Neuronal stem cell (in vitro differentiated cells): ENCODE data around the gene ADPRHL1.

Experiments
- DNase-seq: peaks from one replicate; pipeline ENCODE4 v3.0.0-alpha.2; 2013; ENCODE audit warnings: low spot score
- H2AFZ ChIP-seq: one replicate; pipeline ENCODE4 v1.6.1; 2013; ENCODE audit warnings: mild to moderate bottlenecking, low read length, inconsistent platforms
- H2AK5ac ChIP-seq: 2 replicates; pipeline ENCODE4 v1.6.1; 2013; ENCODE audit warnings: low read depth, mild to moderate bottlenecking, inconsistent platforms, low read length, moderate library complexity, mixed read lengths
- H2BK120ac ChIP-seq: 2 replicates; pipeline ENCODE4 v1.6.1; 2013; ENCODE audit warnings: low read depth, mild to moderate bottlenecking, inconsistent platforms, low read length, moderate library complexity, mixed read lengths
- H2BK12ac ChIP-seq: one replicate; pipeline ENCODE4 v1.6.1; 2013; ENCODE audit warnings: low read length, inconsistent platforms
- H2BK15ac ChIP-seq: 2 replicates; pipeline ENCODE4 v1.6.1; 2013; ENCODE audit warnings: mild to moderate bottlenecking, low read length, inconsistent platforms, mixed read lengths
- H2BK5ac ChIP-seq: one replicate; pipeline ENCODE4 v1.6.1; 2013; ENCODE audit warnings: inconsistent platforms, mild to moderate bottlenecking, low read length, moderate library complexity
- H3K14ac ChIP-seq: one replicate; pipeline ENCODE4 v1.6.1; 2013; ENCODE audit warnings: low read length, inconsistent platforms
- H3K18ac ChIP-seq: 2 replicates; pipeline ENCODE4 v1.6.1; 2013; ENCODE audit warnings: low read length, inconsistent platforms
- H3K23ac ChIP-seq: 2 replicates; pipeline ENCODE4 v1.6.1; 2013; ENCODE audit warnings: low read depth, mild to moderate bottlenecking, mixed read lengths, low read length, inconsistent platforms; ENCODE audit not compliant: poor library complexity
- H3K27ac ChIP-seq: replicated peaks from 3 replicates; pipeline ENCODE4 v1.5.1; 2013; ENCODE audit warnings: low read length, inconsistent platforms
- H3K27me3 ChIP-seq, 3 experiments: 2 replicates each; pipeline ENCODE4 v1.6.1; 2013; ENCODE audit warnings: low read length in 3 of 3, mild to moderate bottlenecking in 2 of 3, inconsistent platforms in 1 of 3, low read depth in 1 of 3, mixed read lengths in 1 of 3, moderate library complexity in 1 of 3; ENCODE audit not compliant: control insufficient read depth in 3 of 3, insufficient read depth in 3 of 3
- H3K36me3 ChIP-seq, 2 donors: replicated peaks in 1 of 2; 2 replicates each; pipeline ENCODE4 v1.6.1; 2013; ENCODE audit warnings: low read length in 2 of 2; ENCODE audit not compliant: control insufficient read depth in 2 of 2, insufficient read depth in 2 of 2
- H3K4ac ChIP-seq: 2 replicates; pipeline ENCODE4 v1.6.1; 2013; ENCODE audit warnings: inconsistent platforms, mild to moderate bottlenecking, low read length, moderate library complexity
- H3K4me1 ChIP-seq, 2 donors: 1 replicate in 1 of 2; 2 replicates in 1 of 2; pipeline ENCODE4 v1.6.1; 2013; ENCODE audit warnings: low read length in 2 of 2, low read depth in 1 of 2; ENCODE audit not compliant: control insufficient read depth in 2 of 2, insufficient read depth in 1 of 2
- H3K4me2 ChIP-seq: one replicate; pipeline ENCODE4 v1.6.1; 2013; ENCODE audit warnings: mild to moderate bottlenecking, low read length, inconsistent platforms; ENCODE audit not compliant: insufficient read depth, poor library complexity, severe bottlenecking
- H3K4me3 ChIP-seq, 2 donors: 2 replicates each; pipeline ENCODE4 v1.5.1; 2013; ENCODE audit warnings: low read length in 2 of 2, mild to moderate bottlenecking in 2 of 2, inconsistent platforms in 1 of 2, moderate library complexity in 1 of 2
- H3K79me1 ChIP-seq: one replicate; pipeline ENCODE4 v1.6.1; 2013; ENCODE audit warnings: low read depth, mild to moderate bottlenecking, inconsistent platforms, low read length, moderate library complexity
- H3K9ac ChIP-seq: one replicate; pipeline ENCODE4 v1.6.1; 2013; ENCODE audit warnings: mild to moderate bottlenecking, low read depth, low read length, inconsistent platforms; ENCODE audit not compliant: poor library complexity
- H3K9me3 ChIP-seq, 2 donors: replicated peaks in 1 of 2; 2 replicates each; pipeline versions ENCODE3 to v1.6.1; 2013; ENCODE audit warnings: low read length in 2 of 2, mild to moderate bottlenecking in 2 of 2, inconsistent platforms in 1 of 2, low read depth in 1 of 2, mixed read lengths in 1 of 2, moderate library complexity in 1 of 2; ENCODE audit not compliant: control insufficient read depth in 2 of 2, insufficient read depth in 1 of 2
- H4K8ac ChIP-seq: one replicate; pipeline ENCODE4 v1.6.1; 2013; ENCODE audit warnings: low read depth, mild to moderate bottlenecking, inconsistent platforms, low read length, moderate library complexity
- H4K91ac ChIP-seq: one replicate; pipeline ENCODE4 v1.6.1; 2013; ENCODE audit warnings: low read length, low read depth, mild to moderate bottlenecking, inconsistent platforms; ENCODE audit not compliant: poor library complexity
- WGBS, 2 donors: extraction: QIAGEN DNeasy Blood & Tissue Kit; methylation state at CpG; one replicate each; pipeline ENCODE4 v1.1.7; 2013; ENCODE audit warnings: missing lambda C conversion rate in 2 of 2, mixed read lengths in 1 of 2; ENCODE audit not compliant: insufficient read length in 2 of 2, insufficient replicate concordance in 1 of 2; ENCODE audit errors: extremely low coverage in 2 of 2; 5-methylcytosine and 5-hydroxymethylcytosine counted together

The ADPRHL1 gene

GRCh38 chr13:113498905-113499304 lies 45.6 kb upstream of the ADPRHL1 start:
- H3K4me3 ChIP-seq = no peak overlapping the region
- no peak overlapping the region for H3K9ac ChIP-seq
- H2BK15ac ChIP-seq = no peak overlapping the region
- H3K4me1 ChIP-seq = peaks cover 0 to 7% of the 10 kb centered on the region in 2 donors
- H3K14ac ChIP-seq = no peak overlapping the region
- H3K9me3 ChIP-seq = no peaks in the 10 kb centered on the region
- peaks cover 43 to 100% of the 10 kb centered on the region in 2 donors for H3K36me3 ChIP-seq
- no peak overlapping the region for H3K27ac ChIP-seq
- no peak overlapping the region for H4K91ac ChIP-seq
- H2BK5ac ChIP-seq = no peak overlapping the region
- H3K18ac ChIP-seq = no peak overlapping the region
- H2BK120ac ChIP-seq = no peak overlapping the region
- no peak overlapping the region for H3K23ac ChIP-seq
- H4K8ac ChIP-seq = no peak overlapping the region
- peaks cover 12% of the 10 kb centered on the region for H3K79me1 ChIP-seq
- no peak overlapping the region for H3K4ac ChIP-seq
- DNase-seq = no peak
- H2AFZ ChIP-seq = no peak overlapping the region
- no peak overlapping the region for H3K4me2 ChIP-seq
- no CpG with 5 or more reads among the region's 6 CpGs for WGBS, 2 donors
- H3K27me3 ChIP-seq = no peaks in the 10 kb centered on the region
- H2AK5ac ChIP-seq = no peak overlapping the region
- H2BK12ac ChIP-seq = no peak overlapping the region

- Histone ChIP-seq H3K18ac (no peak overlapping the region), H2BK15ac (no peak overlapping the region), H3K9ac (peak overlapping the region; percentile 7), H2BK120ac (no peak overlapping the region), H4K8ac (no peak overlapping the region), H3K79me1 (peaks cover 9% of the 10 kb centered on the region), H3K4me1 (peaks cover 2 to 7% of the 10 kb centered on the region in 2 donors), H4K91ac (no peak overlapping the region), H3K4ac (peak overlapping the region; percentile 24), H3K4me2 (no peak overlapping the region), H3K4me3 (no peak overlapping the region), H3K14ac (peak overlapping the region; percentile 42), H3K27ac (no peak overlapping the region), H3K27me3 (no peaks in the 10 kb centered on the region), H2BK12ac (no peak overlapping the region), H3K36me3 (peaks cover 35 to 92% of the 10 kb centered on the region in 2 donors), H3K23ac (no peak overlapping the region), H3K9me3 (no peaks in the 10 kb centered on the region), H2BK5ac (no peak overlapping the region), H2AFZ (no peak overlapping the region), H2AK5ac (no peak overlapping the region)
- WGBS, 2 donors = no CpG with 5 or more reads among the region's 1 CpG
- no peak for DNase-seq
Measured at GRCh38 chr13:113497217-113497616, 43.9 kb upstream of the ADPRHL1 start.

- WGBS, 2 donors = no CpG with 5 or more reads among the region's 26 CpGs
- Histone ChIP-seq H2BK120ac (no peak overlapping the region), H3K18ac (no peak overlapping the region), H3K27ac (no peak overlapping the region), H2AFZ (no peak overlapping the region), H3K14ac (no peak overlapping the region), H3K4me1 (peaks cover 7 to 8% of the 10 kb centered on the region in 2 donors), H3K36me3 (peaks cover 26 to 79% of the 10 kb centered on the region in 2 donors), H4K91ac (no peak overlapping the region), H2AK5ac (no peak overlapping the region), H4K8ac (no peak overlapping the region), H3K9me3 (no peaks in the 10 kb centered on the region), H2BK5ac (no peak overlapping the region), H3K79me1 (peaks cover 9% of the 10 kb centered on the region), H3K4me3 (no peak overlapping the region), H3K4me2 (no peak overlapping the region), H2BK12ac (no peak overlapping the region), H3K27me3 (no peaks in the 10 kb centered on the region), H3K9ac (no peak overlapping the region), H3K4ac (no peak overlapping the region), H2BK15ac (no peak overlapping the region), H3K23ac (no peak overlapping the region)
- no peak for DNase-seq
Measured at GRCh38 chr13:113495494-113496210, 42.4 kb upstream of the ADPRHL1 start.

GRCh38 chr13:113493315-113493951 lies 40.1 kb upstream of the ADPRHL1 start:
- no peak overlapping the region for H2BK120ac ChIP-seq
- no peak overlapping the region for H3K4me3 ChIP-seq
- no peak overlapping the region for H3K27ac ChIP-seq
- no peak overlapping the region for H2AK5ac ChIP-seq
- H3K9ac ChIP-seq = no peak overlapping the region
- H3K23ac ChIP-seq = no peak overlapping the region
- no peaks in the 10 kb centered on the region for H3K9me3 ChIP-seq
- H3K14ac ChIP-seq = no peak overlapping the region
- H3K27me3 ChIP-seq = no peaks in the 10 kb centered on the region
- H2BK15ac ChIP-seq = no peak overlapping the region
- no peak for DNase-seq
- H3K4me2 ChIP-seq = no peak overlapping the region
- no peak overlapping the region for H4K8ac ChIP-seq
- peaks cover 15 to 18% of the 10 kb centered on the region in 2 donors for H3K4me1 ChIP-seq
- no peak overlapping the region for H2BK12ac ChIP-seq
- no peak overlapping the region for H2BK5ac ChIP-seq
- peaks cover 13 to 57% of the 10 kb centered on the region in 2 donors for H3K36me3 ChIP-seq
- H3K18ac ChIP-seq = no peak overlapping the region
- H4K91ac ChIP-seq = no peak overlapping the region
- peaks cover 9% of the 10 kb centered on the region for H3K79me1 ChIP-seq
- no CpG with 5 or more reads among the region's 5 CpGs for WGBS, 2 donors
- no peak overlapping the region for H3K4ac ChIP-seq
- no peak overlapping the region for H2AFZ ChIP-seq
